ENCODE data around the gene MPLKIP.

Gene MPLKIP

DNA sequence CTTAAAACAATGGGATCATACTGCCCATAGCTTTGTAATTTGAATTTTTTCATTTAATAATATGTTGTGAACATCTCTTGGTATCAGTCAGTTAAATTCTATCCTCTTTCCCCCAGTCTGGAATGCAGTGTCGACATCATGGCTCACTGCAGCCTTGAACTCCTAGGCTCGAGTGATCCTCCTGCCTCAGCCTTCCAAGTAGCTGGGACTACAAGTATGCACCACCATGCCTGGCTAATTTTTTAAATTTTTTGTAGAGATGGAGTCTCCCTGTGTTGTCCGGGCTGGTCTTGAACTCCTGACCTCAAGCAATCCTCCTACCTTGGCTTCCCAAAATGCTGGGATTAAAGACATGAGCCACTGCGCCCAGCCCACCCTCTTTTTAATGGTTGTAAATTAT, 34.6 kb downstream of the MPLKIP start:
- no peaks in the 10 kb centered on the region for H3K4me1 ChIP-seq (ENCODE audit: control insufficient read depth, insufficient read depth, low read length)
- H3K36me3 ChIP-seq (ENCODE audit: control insufficient read depth in 2 of 2, insufficient read depth in 2 of 2, low read length in 2 of 2), result peaks cover 0 to 4% of the 10 kb centered on the region in 2 donors
- no peak overlapping the region for H3K9ac ChIP-seq (ENCODE audit: low read length in 2 of 2)
- H3K4me3 ChIP-seq (ENCODE audit: low read length in 2 of 2), result no peak overlapping the region
- no peaks in the 10 kb centered on the region for H3K27me3 ChIP-seq (ENCODE audit: control insufficient read depth in 1 of 2, insufficient read depth in 2 of 2, low read length in 2 of 2)
- H3K9me3 ChIP-seq (ENCODE audit: control insufficient read depth in 2 of 2, low read length in 2 of 2), result no peaks in the 10 kb centered on the region
- H3K27ac ChIP-seq (ENCODE audit: low read length), result no peak overlapping the region

- peaks cover 9 to 13% of the 10 kb centered on the region in 2 donors for H3K36me3 ChIP-seq (ENCODE audit: control insufficient read depth in 2 of 2, insufficient read depth in 2 of 2, low read length in 2 of 2)
- no peaks in the 10 kb centered on the region for H3K4me1 ChIP-seq (ENCODE audit: control insufficient read depth, insufficient read depth, low read length)
- no peak overlapping the region for H3K4me3 ChIP-seq (ENCODE audit: low read length in 2 of 2)
Measured at GRCh38 chr7:40098810-40099209, 35.6 kb downstream of the MPLKIP start.

DNA sequence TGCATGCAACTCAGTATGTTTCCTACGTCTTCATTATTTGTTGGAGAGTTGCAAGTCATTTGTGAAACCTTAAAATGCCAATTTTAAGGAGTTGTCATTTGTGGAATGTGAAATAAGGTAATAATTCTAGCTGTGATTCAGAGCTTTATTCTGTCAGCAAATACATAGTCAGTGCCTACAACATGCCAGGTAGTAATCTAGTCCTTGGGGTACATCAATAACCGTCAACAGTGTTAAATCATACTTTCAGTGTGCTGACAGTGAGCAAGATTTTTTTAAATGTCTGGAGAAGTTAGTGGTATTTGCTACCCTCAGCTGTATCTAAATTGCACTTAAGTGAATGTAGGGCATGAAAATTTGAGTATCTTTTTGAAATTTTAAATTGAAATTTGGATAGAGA, 36.7 kb downstream of the MPLKIP start:
- Histone ChIP-seq H3K27ac (ENCODE audit: low read length) (no peak overlapping the region), H3K9ac (ENCODE audit: low read length in 2 of 2) (no peak overlapping the region), H3K4me1 (ENCODE audit: control insufficient read depth, insufficient read depth, low read length) (no peaks in the 10 kb centered on the region), H3K9me3 (ENCODE audit: control insufficient read depth in 2 of 2, low read length in 2 of 2) (no peaks in the 10 kb centered on the region), H3K27me3 (ENCODE audit: control insufficient read depth in 1 of 2, insufficient read depth in 2 of 2, low read length in 2 of 2) (no peaks in the 10 kb centered on the region), H3K4me3 (ENCODE audit: low read length in 2 of 2) (no peak overlapping the region), H3K36me3 (ENCODE audit: control insufficient read depth in 2 of 2, insufficient read depth in 2 of 2, low read length in 2 of 2) (peaks cover 16 to 18% of the 10 kb centered on the region in 2 donors)

More at GRCh38 chr7:40098810-40099209, 35.6 kb downstream of the MPLKIP start:
- H3K9me3 ChIP-seq (ENCODE audit: control insufficient read depth in 2 of 2, low read length in 2 of 2), result no peaks in the 10 kb centered on the region
- no peaks in the 10 kb centered on the region for H3K27me3 ChIP-seq (ENCODE audit: control insufficient read depth in 1 of 2, insufficient read depth in 2 of 2, low read length in 2 of 2)
- H3K27ac ChIP-seq (ENCODE audit: low read length), result no peak overlapping the region
- no peak overlapping the region for H3K9ac ChIP-seq (ENCODE audit: low read length in 2 of 2)

- Histone ChIP-seq H3K27me3 (ENCODE audit: control insufficient read depth in 1 of 2, insufficient read depth in 2 of 2, low read length in 2 of 2) (no peaks in the 10 kb centered on the region), H3K4me1 (ENCODE audit: control insufficient read depth, insufficient read depth, low read length) (no peaks in the 10 kb centered on the region), H3K9me3 (ENCODE audit: control insufficient read depth in 2 of 2, low read length in 2 of 2) (no peaks in the 10 kb centered on the region), H3K36me3 (ENCODE audit: control insufficient read depth in 2 of 2, insufficient read depth in 2 of 2, low read length in 2 of 2) (peaks cover 18% of the 10 kb centered on the region in 2 donors), H3K27ac (ENCODE audit: low read length) (no peak overlapping the region), H3K4me3 (ENCODE audit: low read length in 2 of 2) (no peak overlapping the region), H3K9ac (ENCODE audit: low read length in 2 of 2) (no peak overlapping the region)
Measured at GRCh38 chr7:40095695-40096327, 38.6 kb downstream of the MPLKIP start.

- no peak overlapping the region for H3K4me3 ChIP-seq (ENCODE audit: low read length in 2 of 2)
- H3K27me3 ChIP-seq (ENCODE audit: control insufficient read depth in 1 of 2, insufficient read depth in 2 of 2, low read length in 2 of 2), result no peaks in the 10 kb centered on the region
- no peaks in the 10 kb centered on the region for H3K9me3 ChIP-seq (ENCODE audit: control insufficient read depth in 2 of 2, low read length in 2 of 2)
- H3K4me1 ChIP-seq (ENCODE audit: control insufficient read depth, insufficient read depth, low read length), result no peaks in the 10 kb centered on the region
- peaks cover 18% of the 10 kb centered on the region in 2 donors for H3K36me3 ChIP-seq (ENCODE audit: control insufficient read depth in 2 of 2, insufficient read depth in 2 of 2, low read length in 2 of 2)
- H3K27ac ChIP-seq (ENCODE audit: low read length), result no peak overlapping the region
- H3K9ac ChIP-seq (ENCODE audit: low read length in 2 of 2), result no peak overlapping the region
Measured at GRCh38 chr7:40095230-40095629, 39.2 kb downstream of the MPLKIP start.

- Histone ChIP-seq H3K4me3 (ENCODE audit: low read length in 2 of 2) (no peak overlapping the region), H3K9me3 (ENCODE audit: control insufficient read depth in 2 of 2, low read length in 2 of 2) (no peaks in the 10 kb centered on the region), H3K4me1 (ENCODE audit: control insufficient read depth, insufficient read depth, low read length) (no peaks in the 10 kb centered on the region), H3K9ac (ENCODE audit: low read length in 2 of 2) (no peak overlapping the region), H3K27ac (ENCODE audit: low read length) (no peak overlapping the region), H3K36me3 (ENCODE audit: control insufficient read depth in 2 of 2, insufficient read depth in 2 of 2, low read length in 2 of 2) (peaks cover 18 to 21% of the 10 kb centered on the region in 2 donors), H3K27me3 (ENCODE audit: control insufficient read depth in 1 of 2, insufficient read depth in 2 of 2, low read length in 2 of 2) (no peaks in the 10 kb centered on the region)
Measured at GRCh38 chr7:40093631-40094350, 40.6 kb downstream of the MPLKIP start.

DNA sequence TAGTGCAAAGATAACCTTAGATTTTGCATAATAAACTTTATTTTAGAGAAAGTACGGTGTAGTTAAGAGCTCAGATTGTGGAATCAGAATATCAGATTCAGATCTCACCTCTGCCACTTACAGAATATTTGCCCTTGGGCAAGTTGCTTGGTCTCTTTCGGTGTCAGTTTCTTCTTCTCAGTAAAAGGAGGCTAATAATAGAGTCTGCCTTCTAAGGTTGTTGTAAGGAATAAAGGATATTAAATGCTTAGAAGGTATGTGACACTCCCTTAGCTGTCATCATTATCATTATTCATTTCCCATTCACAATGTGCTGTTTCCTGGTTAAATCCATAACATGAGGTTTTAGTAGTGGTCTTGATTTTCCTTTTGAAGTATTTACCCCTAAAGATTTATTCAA, 42.2 kb downstream of the MPLKIP start:
- Histone ChIP-seq H3K27me3 (ENCODE audit: control insufficient read depth in 1 of 2, insufficient read depth in 2 of 2, low read length in 2 of 2) (no peaks in the 10 kb centered on the region), H3K9me3 (ENCODE audit: control insufficient read depth in 2 of 2, low read length in 2 of 2) (no peaks in the 10 kb centered on the region), H3K36me3 (ENCODE audit: control insufficient read depth in 2 of 2, insufficient read depth in 2 of 2, low read length in 2 of 2) (peaks cover 24 to 31% of the 10 kb centered on the region in 2 donors), H3K4me1 (ENCODE audit: control insufficient read depth, insufficient read depth, low read length) (no peaks in the 10 kb centered on the region), H3K4me3 (ENCODE audit: low read length in 2 of 2) (no peak overlapping the region), H3K9ac (ENCODE audit: low read length in 2 of 2) (no peak overlapping the region), H3K27ac (ENCODE audit: low read length) (no peak overlapping the region)

- H3K36me3 ChIP-seq (ENCODE audit: control insufficient read depth in 2 of 2, insufficient read depth in 2 of 2, low read length in 2 of 2), result peaks cover 0 to 2% of the 10 kb centered on the region in 2 donors
- no peak overlapping the region for H3K27ac ChIP-seq (ENCODE audit: low read length)
- no peak overlapping the region for H3K9ac ChIP-seq (ENCODE audit: low read length in 2 of 2)
- H3K4me3 ChIP-seq (ENCODE audit: low read length in 2 of 2), result no peak overlapping the region
- no peaks in the 10 kb centered on the region for H3K4me1 ChIP-seq (ENCODE audit: control insufficient read depth, insufficient read depth, low read length)
- H3K27me3 ChIP-seq (ENCODE audit: control insufficient read depth in 1 of 2, insufficient read depth in 2 of 2, low read length in 2 of 2), result no peaks in the 10 kb centered on the region
- H3K9me3 ChIP-seq (ENCODE audit: control insufficient read depth in 2 of 2, low read length in 2 of 2), result no peaks in the 10 kb centered on the region
Measured at GRCh38 chr7:40077849-40078248, 56.6 kb downstream of the MPLKIP start.

All from stomach smooth muscle (tissue), 2 donors.